HepG2 (cell line): ENCODE data around the gene LPIN3. TPM values are rescaled to one million over a fixed set of nuclear protein-coding genes. Genes with fewer than 3 reads are reported as not detected.
A peak's percentile ranks its signal among the peaks of the same experiment; 100 is the strongest.

Source experiments
- IRF1 ChIP-seq: sonication (generic); formaldehyde crosslinking; IDR thresholded peaks from 2 replicates; pipeline ENCODE4 v1.4.0; 2020; ENCODE audit warnings: low read depth, mild to moderate bottlenecking, missing genetic modification reagents
- RXRB ChIP-seq: IDR thresholded peaks from 2 replicates; pipeline ENCODE4 v1.6.1; 2016; ENCODE audit warnings: borderline replicate concordance, missing genetic modification reagents, missing compliant biosample characterization
- SNAPC2 ChIP-seq: sonication (generic); formaldehyde crosslinking; IDR thresholded peaks from 2 replicates; pipeline ENCODE4 v1.8.1; 2022; ENCODE audit warnings: mild to moderate bottlenecking, missing genetic modification reagents
- SP4 ChIP-seq: sonication (generic); formaldehyde crosslinking; IDR thresholded peaks from 2 replicates; pipeline ENCODE4 v1.8.1; 2023; ENCODE audit warnings: mild to moderate bottlenecking, missing genetic modification reagents
- XBP1 ChIP-seq: sonication (generic); formaldehyde crosslinking; IDR thresholded peaks from 2 replicates; pipeline ENCODE4 v1.5.0; 2020; ENCODE audit warnings: missing genetic modification reagents
- ZNF3 ChIP-seq: IDR thresholded peaks from 2 replicates; pipeline ENCODE4 v1.7.0; 2017; ENCODE audit warnings: inconsistent platforms
- ZNF543 ChIP-seq: sonication (generic); formaldehyde crosslinking; IDR thresholded peaks from 2 replicates; pipeline ENCODE4 v1.4.0; 2020; ENCODE audit warnings: mild to moderate bottlenecking, missing genetic modification reagents
- ZNF570 ChIP-seq: sonication (generic); formaldehyde crosslinking; IDR thresholded peaks from 2 replicates; pipeline ENCODE4 v1.4.0; 2020; ENCODE audit warnings: mild to moderate bottlenecking, missing genetic modification reagents, borderline replicate concordance
- ZNF770 ChIP-seq: sonication (generic); formaldehyde crosslinking; IDR thresholded peaks from 2 replicates; pipeline ENCODE4 v1.5.0; 2020; ENCODE audit warnings: mild to moderate bottlenecking, missing genetic modification reagents
- polyA plus RNA-seq, 8 experiments: library from polyadenylated mRNA; depleted of rRNA in 3 of 8; stranded (reverse) in 7 of 8; unstranded in 1 of 8; fragments of >200 nt; fragmentation: Illumina TruSeq in 4 of 8; extraction: Trizol in 4 of 8; gene quantifications; 2 replicates each; pipeline versions ENCODE4 v1.2.1 to v1.2.3, GENCODE V29; 2011 to 2016; ENCODE audit warnings: low read depth in 4 of 8, missing spikeins in 1 of 8, mixed read lengths in 1 of 8; ENCODE audit not compliant: insufficient read depth in 1 of 8
- total RNA-seq, 5 experiments: library from RNA; depleted of rRNA; stranded (reverse); fragments of >200 nt; fragmentation: Illumina TruSeq; extraction: Trizol; gene quantifications; 2 replicates each; pipeline ENCODE4 v1.2.3, GENCODE V29; 2016; ENCODE audit warnings: low read depth in 1 of 5
- TF ChIP-seq, protein P1 (sequence below): fragments of 450-650 bp; IDR thresholded peaks from 2 replicates; pipeline ENCODE4 v1.6.1; 2017; ENCODE audit warnings: mild to moderate bottlenecking
- TF ChIP-seq, protein P2 (sequence below): IDR thresholded peaks from 2 replicates; pipeline ENCODE4 v1.6.1; 2018; ENCODE audit warnings: missing genetic modification reagents, mild to moderate bottlenecking, missing compliant biosample characterization
- TF ChIP-seq, protein P3 (sequence below): sonication (generic); formaldehyde crosslinking; IDR thresholded peaks from 2 replicates; pipeline ENCODE4 v1.9.0; 2021; ENCODE audit warnings: missing genetic modification reagents, borderline replicate concordance
- TF ChIP-seq, protein P4 (sequence below): sonication (generic); formaldehyde crosslinking; IDR thresholded peaks from 2 replicates; pipeline ENCODE4 v1.9.0; 2022; ENCODE audit warnings: low read depth, missing genetic modification reagents
- TF ChIP-seq, protein P5 (sequence below): sonication (generic); formaldehyde crosslinking; IDR thresholded peaks from 2 replicates; pipeline ENCODE4 v1.4.0; 2020; ENCODE audit warnings: missing genetic modification reagents

The LPIN3 gene
- total and polyA plus RNA-seq, 2 of the 13 experiments (the other 11 are each of a cell fraction or from before 2014, with no cell fraction given): 14.2 to 28.6 TPM

DNA sequence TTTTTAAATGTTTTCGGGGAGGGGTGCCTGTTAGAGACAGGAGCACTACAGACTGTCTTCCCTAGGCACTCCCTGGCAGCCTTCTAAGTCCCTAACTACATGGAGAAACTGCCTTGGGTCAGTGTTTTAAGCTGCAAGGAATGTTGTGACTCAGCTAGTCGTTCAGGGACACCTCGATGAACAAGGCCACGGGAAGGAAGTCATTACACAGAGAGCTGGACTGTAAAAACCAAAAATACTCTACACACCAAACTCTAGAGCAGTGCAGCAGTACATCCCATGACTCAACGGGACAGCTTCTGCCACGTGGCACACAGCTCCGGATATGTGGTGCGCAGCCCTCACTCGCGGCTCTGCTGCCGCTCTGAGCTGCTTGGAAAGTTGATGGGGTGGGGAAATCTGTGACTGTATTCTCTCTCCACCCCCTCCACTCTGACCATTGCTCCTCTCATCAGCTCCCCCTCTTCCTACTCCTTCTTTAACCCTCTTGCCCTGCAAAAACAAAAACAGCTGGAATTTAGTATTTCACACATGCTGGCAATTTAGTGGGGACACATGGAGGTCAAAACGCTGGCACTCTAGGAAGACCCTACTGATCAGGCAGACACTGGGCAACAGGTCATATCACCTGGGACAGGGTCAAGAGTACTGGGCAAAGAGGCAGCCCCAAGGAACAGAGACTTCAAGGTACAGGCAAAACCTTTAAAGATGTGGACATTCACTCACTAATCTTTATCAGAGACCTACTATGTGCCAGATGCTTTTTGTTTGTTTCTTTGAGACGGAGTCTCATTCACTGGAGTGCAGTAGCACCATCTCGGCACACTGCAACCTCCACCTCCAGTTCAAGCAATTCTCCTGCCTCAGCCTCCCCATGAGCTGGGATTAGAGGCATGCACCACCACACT is 10.9 kb upstream of the LPIN3 start (continued):
- TF ChIP-seq, protein P1, sequence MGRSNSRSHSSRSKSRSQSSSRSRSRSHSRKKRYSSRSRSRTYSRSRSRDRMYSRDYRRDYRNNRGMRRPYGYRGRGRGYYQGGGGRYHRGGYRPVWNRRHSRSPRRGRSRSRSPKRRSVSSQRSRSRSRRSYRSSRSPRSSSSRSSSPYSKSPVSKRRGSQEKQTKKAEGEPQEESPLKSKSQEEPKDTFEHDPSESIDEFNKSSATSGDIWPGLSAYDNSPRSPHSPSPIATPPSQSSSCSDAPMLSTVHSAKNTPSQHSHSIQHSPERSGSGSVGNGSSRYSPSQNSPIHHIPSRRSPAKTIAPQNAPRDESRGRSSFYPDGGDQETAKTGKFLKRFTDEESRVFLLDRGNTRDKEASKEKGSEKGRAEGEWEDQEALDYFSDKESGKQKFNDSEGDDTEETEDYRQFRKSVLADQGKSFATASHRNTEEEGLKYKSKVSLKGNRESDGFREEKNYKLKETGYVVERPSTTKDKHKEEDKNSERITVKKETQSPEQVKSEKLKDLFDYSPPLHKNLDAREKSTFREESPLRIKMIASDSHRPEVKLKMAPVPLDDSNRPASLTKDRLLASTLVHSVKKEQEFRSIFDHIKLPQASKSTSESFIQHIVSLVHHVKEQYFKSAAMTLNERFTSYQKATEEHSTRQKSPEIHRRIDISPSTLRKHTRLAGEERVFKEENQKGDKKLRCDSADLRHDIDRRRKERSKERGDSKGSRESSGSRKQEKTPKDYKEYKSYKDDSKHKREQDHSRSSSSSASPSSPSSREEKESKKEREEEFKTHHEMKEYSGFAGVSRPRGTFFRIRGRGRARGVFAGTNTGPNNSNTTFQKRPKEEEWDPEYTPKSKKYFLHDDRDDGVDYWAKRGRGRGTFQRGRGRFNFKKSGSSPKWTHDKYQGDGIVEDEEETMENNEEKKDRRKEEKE: no peak
- TF ChIP-seq IRF1 (0 out of 2 replicates have a peak, but pooled peaks have one; percentile 61), XBP1 (CRISPR knock-in tag) (peak; percentile 74; the same call in 1 of the 2 replicates), SNAPC2 (CRISPR knock-in tag) (no peak), SP4 (CRISPR knock-in tag) (peak; percentile 65), ZNF570 (no peak), ZNF3 (CRISPR knock-in tag) (no peak; the same call in 1 of the 2 replicates), RXRB (CRISPR knock-in tag) (peak; percentile 59), ZNF543 (CRISPR knock-in tag) (peak; percentile 84; the same call in 1 of the 2 replicates), ZNF770 (no peak)
- TF ChIP-seq, protein P2, sequence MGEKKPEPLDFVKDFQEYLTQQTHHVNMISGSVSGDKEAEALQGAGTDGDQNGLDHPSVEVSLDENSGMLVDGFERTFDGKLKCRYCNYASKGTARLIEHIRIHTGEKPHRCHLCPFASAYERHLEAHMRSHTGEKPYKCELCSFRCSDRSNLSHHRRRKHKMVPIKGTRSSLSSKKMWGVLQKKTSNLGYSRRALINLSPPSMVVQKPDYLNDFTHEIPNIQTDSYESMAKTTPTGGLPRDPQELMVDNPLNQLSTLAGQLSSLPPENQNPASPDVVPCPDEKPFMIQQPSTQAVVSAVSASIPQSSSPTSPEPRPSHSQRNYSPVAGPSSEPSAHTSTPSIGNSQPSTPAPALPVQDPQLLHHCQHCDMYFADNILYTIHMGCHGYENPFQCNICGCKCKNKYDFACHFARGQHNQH (CRISPR knock-in tag): peak; percentile 87
- TF ChIP-seq, protein P3, sequence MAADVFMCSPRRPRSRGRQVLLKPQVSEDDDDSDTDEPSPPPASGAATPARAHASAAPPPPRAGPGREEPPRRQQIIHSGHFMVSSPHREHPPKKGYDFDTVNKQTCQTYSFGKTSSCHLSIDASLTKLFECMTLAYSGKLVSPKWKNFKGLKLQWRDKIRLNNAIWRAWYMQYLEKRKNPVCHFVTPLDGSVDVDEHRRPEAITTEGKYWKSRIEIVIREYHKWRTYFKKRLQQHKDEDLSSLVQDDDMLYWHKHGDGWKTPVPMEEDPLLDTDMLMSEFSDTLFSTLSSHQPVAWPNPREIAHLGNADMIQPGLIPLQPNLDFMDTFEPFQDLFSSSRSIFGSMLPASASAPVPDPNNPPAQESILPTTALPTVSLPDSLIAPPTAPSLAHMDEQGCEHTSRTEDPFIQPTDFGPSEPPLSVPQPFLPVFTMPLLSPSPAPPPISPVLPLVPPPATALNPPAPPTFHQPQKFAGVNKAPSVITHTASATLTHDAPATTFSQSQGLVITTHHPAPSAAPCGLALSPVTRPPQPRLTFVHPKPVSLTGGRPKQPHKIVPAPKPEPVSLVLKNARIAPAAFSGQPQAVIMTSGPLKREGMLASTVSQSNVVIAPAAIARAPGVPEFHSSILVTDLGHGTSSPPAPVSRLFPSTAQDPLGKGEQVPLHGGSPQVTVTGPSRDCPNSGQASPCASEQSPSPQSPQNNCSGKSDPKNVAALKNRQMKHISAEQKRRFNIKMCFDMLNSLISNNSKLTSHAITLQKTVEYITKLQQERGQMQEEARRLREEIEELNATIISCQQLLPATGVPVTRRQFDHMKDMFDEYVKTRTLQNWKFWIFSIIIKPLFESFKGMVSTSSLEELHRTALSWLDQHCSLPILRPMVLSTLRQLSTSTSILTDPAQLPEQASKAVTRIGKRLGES (CRISPR knock-in tag): no peak
- TF ChIP-seq, protein P4, sequence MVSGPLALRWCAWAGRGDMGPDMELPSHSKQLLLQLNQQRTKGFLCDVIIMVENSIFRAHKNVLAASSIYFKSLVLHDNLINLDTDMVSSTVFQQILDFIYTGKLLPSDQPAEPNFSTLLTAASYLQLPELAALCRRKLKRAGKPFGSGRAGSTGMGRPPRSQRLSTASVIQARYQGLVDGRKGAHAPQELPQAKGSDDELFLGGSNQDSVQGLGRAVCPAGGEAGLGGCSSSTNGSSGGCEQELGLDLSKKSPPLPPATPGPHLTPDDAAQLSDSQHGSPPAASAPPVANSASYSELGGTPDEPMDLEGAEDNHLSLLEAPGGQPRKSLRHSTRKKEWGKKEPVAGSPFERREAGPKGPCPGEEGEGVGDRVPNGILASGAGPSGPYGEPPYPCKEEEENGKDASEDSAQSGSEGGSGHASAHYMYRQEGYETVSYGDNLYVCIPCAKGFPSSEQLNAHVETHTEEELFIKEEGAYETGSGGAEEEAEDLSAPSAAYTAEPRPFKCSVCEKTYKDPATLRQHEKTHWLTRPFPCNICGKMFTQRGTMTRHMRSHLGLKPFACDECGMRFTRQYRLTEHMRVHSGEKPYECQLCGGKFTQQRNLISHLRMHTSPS (CRISPR knock-in tag): no peak
- TF ChIP-seq, protein P5, sequence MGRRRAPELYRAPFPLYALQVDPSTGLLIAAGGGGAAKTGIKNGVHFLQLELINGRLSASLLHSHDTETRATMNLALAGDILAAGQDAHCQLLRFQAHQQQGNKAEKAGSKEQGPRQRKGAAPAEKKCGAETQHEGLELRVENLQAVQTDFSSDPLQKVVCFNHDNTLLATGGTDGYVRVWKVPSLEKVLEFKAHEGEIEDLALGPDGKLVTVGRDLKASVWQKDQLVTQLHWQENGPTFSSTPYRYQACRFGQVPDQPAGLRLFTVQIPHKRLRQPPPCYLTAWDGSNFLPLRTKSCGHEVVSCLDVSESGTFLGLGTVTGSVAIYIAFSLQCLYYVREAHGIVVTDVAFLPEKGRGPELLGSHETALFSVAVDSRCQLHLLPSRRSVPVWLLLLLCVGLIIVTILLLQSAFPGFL (CRISPR knock-in tag): no peak
